Inflammatory macrophage (primary cell): ENCODE data around the gene RASSF5.

Experiments used
- DNase-seq, 2 donors: peaks; one replicate each; pipeline ENCODE4 v3.0.0-alpha.2; 2020 to 2022

RASSF5 gene

DNA sequence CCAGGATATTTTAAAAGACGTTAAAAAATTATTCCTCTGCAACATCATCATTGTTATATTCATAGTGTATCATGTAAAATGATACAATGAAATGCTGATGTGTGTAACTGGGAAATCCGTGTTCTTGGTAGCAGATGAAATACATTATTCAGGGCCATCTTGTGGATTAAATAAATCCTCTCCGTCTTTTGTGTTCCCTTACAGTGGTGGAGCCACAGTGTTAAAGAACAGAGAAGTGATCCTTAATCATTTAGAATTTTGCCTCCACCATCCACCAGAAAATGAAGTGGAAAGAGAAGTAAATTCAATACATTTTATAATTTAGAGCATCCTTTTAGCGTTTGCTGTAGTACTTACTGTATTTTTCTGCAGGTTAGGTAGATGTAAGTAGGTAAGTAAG lies 129.3 kb downstream of the RASSF5 start:
- DNase-seq, result no peak

DNA sequence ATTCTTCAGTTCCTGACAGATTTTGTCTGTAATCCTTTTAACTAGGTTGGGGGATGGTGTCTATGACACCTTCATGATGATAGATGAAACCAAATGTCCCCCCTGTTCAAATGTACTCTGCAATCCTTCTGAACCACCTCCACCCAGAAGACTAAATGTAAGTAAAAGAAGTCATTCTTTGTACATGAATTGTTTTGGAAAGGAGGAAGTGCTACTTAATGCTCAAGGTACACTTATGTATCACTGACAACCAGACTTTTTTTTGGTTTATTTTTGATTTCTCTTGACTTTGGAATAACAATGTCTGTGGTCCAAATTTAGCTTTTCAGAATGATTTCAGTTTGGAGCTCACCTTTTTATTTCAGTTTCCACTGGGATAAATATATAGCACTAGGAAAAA lies 130.3 kb downstream of the RASSF5 start:
- no peak for DNase-seq
